ENCODE measurements around the gene CAPZA1. TPM values are rescaled to one million over a fixed set of nuclear protein-coding genes. Genes with fewer than 3 reads are reported as not detected.

The CAPZA1 gene
- total and polyA plus RNA-seq, 10 of the 15 experiments (the other 5 are each of a cell fraction or from before 2014, with no cell fraction given): 187 to 886 (median 278) TPM

- TF ChIP-seq E2F4 (IDR thresholded peaks at IDR 0.05; ENCODE audit: low read depth, low read length): no peak
- TF ChIP-seq GABPA (IDR thresholded peaks at IDR 0.05; ENCODE audit: low read depth): no peak
- TF ChIP-seq KDM1A (IDR thresholded peaks at IDR 0.05; ENCODE audit: borderline replicate concordance): no peak
- TF ChIP-seq BCL11A (IDR thresholded peaks at IDR 0.05; ENCODE audit: low read depth, low read length): no peak
- TF ChIP-seq NFXL1 (IDR thresholded peaks at IDR 0.05; ENCODE audit: borderline replicate concordance): no peak
- TF ChIP-seq USF1 (IDR thresholded peaks at IDR 0.05; ENCODE audit: borderline replicate concordance, extremely low read length, insufficient read depth, low read depth, low read length): no peak
- TF ChIP-seq HDGF (IDR thresholded peaks at IDR 0.05): no peak
- TF ChIP-seq NFYB (IDR thresholded peaks at IDR 0.05; ENCODE audit: insufficient read depth, low read depth, low read length): no peak
- no peak for TF ChIP-seq WRNIP1 (IDR thresholded peaks at IDR 0.05; ENCODE audit: borderline replicate concordance, low read depth, low read length)
- no peak for TF ChIP-seq BMI1 (IDR thresholded peaks at IDR 0.05; ENCODE audit: borderline replicate concordance)
- TF ChIP-seq IKZF2 (IDR thresholded peaks at IDR 0.05): peak; percentile 54 to 72; a peak in 3 of 4 replicates
- no peak for TF ChIP-seq NBN (IDR thresholded peaks at IDR 0.05)
- no peak for TF ChIP-seq MLLT1 (IDR thresholded peaks at IDR 0.05)
- no peak for TF ChIP-seq NRF1 (conservative IDR thresholded peaks at IDR 0.05; ENCODE audit: low read depth, low read length)
- TF ChIP-seq PKNOX1 (IDR thresholded peaks at IDR 0.05): no peak
- no peak for TF ChIP-seq E2F8 (IDR thresholded peaks at IDR 0.05; ENCODE audit: low read depth, partially characterized antibody)
- no peak for TF ChIP-seq POU2F2 (IDR thresholded peaks at IDR 0.05; ENCODE audit: borderline replicate concordance, low read depth, low read length)
- no peak for TF ChIP-seq BACH1 (IDR thresholded peaks at IDR 0.05; ENCODE audit: borderline replicate concordance)
- TF ChIP-seq HCFC1 (IDR thresholded peaks at IDR 0.05; ENCODE audit: low read length): no peak
- no peak for TF ChIP-seq CBX5 (IDR thresholded peaks at IDR 0.05; ENCODE audit: low read depth)
- TF ChIP-seq ZNF384 (IDR thresholded peaks at IDR 0.05; ENCODE audit: borderline replicate concordance, low read depth, low read length): no peak
- TF ChIP-seq NR2F1 (conservative IDR thresholded peaks at IDR 0.05): peak; percentile 76; the same call in 1 of the 2 replicates
- no peak for TF ChIP-seq PAX5 (IDR thresholded peaks at IDR 0.05; ENCODE audit: borderline replicate concordance, low read depth, low read length)
- TF ChIP-seq ESRRA (IDR thresholded peaks at IDR 0.05; ENCODE audit: low read length): no peak
- TF ChIP-seq POLR2AphosphoS2 (IDR thresholded peaks at IDR 0.05; ENCODE audit: low read depth, low read length): no peak
- TF ChIP-seq RAD21 (IDR thresholded peaks at IDR 0.05; ENCODE audit: insufficient read depth, low read depth, low read length): peak; percentile 98
Measured at GRCh38 chr1:112716133-112716720, 96.6 kb downstream of the CAPZA1 start (continued).
